MM.1S (cell line): ENCODE data around the gene SARNP.

Experiments used
- DNase-seq: peaks from one replicate; pipeline ENCODE4 v3.0.0-alpha.2; 2015
- H2AFZ ChIP-seq: fragments of 300-600 bp; sonication (generic); 2 replicates; pipeline ENCODE4 v1.6.0; 2016; ENCODE audit warnings: antibody characterized with exemption, low read length
- H3F3A ChIP-seq: fragments of 300-600 bp; sonication (generic); 2 replicates; pipeline ENCODE4 v1.6.1; 2016; ENCODE audit warnings: mild to moderate bottlenecking, antibody characterized with exemption, low read length, moderate library complexity, mixed read lengths; ENCODE audit not compliant: insufficient read depth
- H3K27ac ChIP-seq: fragments of 300-600 bp; sonication (generic); 2 replicates; pipeline ENCODE4 v1.5.1; 2016; ENCODE audit warnings: mild to moderate bottlenecking, low read length
- H3K27me3 ChIP-seq: fragments of 300-600 bp; sonication (generic); replicated peaks from 2 replicates; pipeline ENCODE4 v1.6.0; 2016; ENCODE audit warnings: low read length; ENCODE audit not compliant: insufficient read depth
- H3K36me3 ChIP-seq: fragments of 300-600 bp; sonication (generic); replicated peaks from 2 replicates; pipeline ENCODE4 v1.6.1; 2016; ENCODE audit warnings: mild to moderate bottlenecking, low read length, mixed read lengths; ENCODE audit not compliant: insufficient read depth
- H3K4me1 ChIP-seq: fragments of 300-600 bp; sonication (generic); 2 replicates; pipeline ENCODE4 v1.6.1; 2016; ENCODE audit warnings: low read length, mixed read lengths
- H3K4me2 ChIP-seq: fragments of 300-600 bp; sonication (generic); 2 replicates; pipeline ENCODE4 v1.6.0; 2016; ENCODE audit warnings: low read depth, low read length
- H3K4me3 ChIP-seq: fragments of 300-600 bp; sonication (generic); 2 replicates; pipeline ENCODE4 v1.5.1; 2016; ENCODE audit warnings: low read length, mixed read lengths
- H3K79me2 ChIP-seq: fragments of 300-600 bp; sonication (generic); 2 replicates; pipeline ENCODE4 v1.6.1; 2016; ENCODE audit warnings: mixed run types, low read length, mixed read lengths
- H3K9ac ChIP-seq: fragments of 300-600 bp; sonication (generic); 2 replicates; pipeline ENCODE4 v1.6.1; 2016; ENCODE audit warnings: low read length, mixed read lengths
- H3K9me2 ChIP-seq: fragments of 300-600 bp; sonication (generic); replicated peaks from 2 replicates; pipeline ENCODE4 v1.6.1; 2016; ENCODE audit warnings: mild to moderate bottlenecking, low read length, mixed read lengths; ENCODE audit not compliant: insufficient read depth
- H3K9me3 ChIP-seq: fragments of 300-600 bp; sonication (generic); replicated peaks from 2 replicates; pipeline ENCODE4 v1.6.1; 2016; ENCODE audit warnings: mild to moderate bottlenecking, low read length, mixed read lengths; ENCODE audit not compliant: insufficient read depth
- H4K20me1 ChIP-seq: fragments of 300-600 bp; sonication (generic); 2 replicates; pipeline ENCODE4 v1.6.1; 2016; ENCODE audit warnings: mild to moderate bottlenecking, low read length, moderate library complexity, mixed read lengths; ENCODE audit not compliant: insufficient read depth
- CTCF ChIP-seq: fragments of 300-600 bp; sonication (generic); IDR thresholded peaks from 2 replicates; pipeline ENCODE4 v1.5.1; 2016; ENCODE audit warnings: antibody characterized with exemption, low read length, mixed read lengths
- EZH2 ChIP-seq: fragments of 300-600 bp; sonication (generic); optimal IDR thresholded peaks from 2 replicates; pipeline ENCODE3; 2017; ENCODE audit warnings: low read depth, mild to moderate bottlenecking, antibody characterized with exemption, low read length, mixed read lengths
- EZH2phosphoT487 ChIP-seq: fragments of 300-600 bp; sonication (generic); IDR thresholded peaks from 2 replicates; pipeline ENCODE4 v1.6.1; 2018; ENCODE audit warnings: antibody characterized with exemption, low read length

SARNP gene

GRCh38 chr12:55795950-55796349, 21.6 kb downstream of the SARNP start:
- Histone ChIP-seq H3K4me3 (no peak overlapping the region), H3K79me2 (peaks cover 44% of the 10 kb centered on the region), H2AFZ (no peak overlapping the region), H3K9me3 (no peaks in the 10 kb centered on the region), H3K4me2 (no peak overlapping the region), H3K36me3 (peaks cover 11% of the 10 kb centered on the region; the same call in 1 of the 2 replicates), H3K27me3 (no peaks in the 10 kb centered on the region), H3K27ac (no peak overlapping the region), H3K9me2 (no peaks in the 10 kb centered on the region), H3F3A (no peaks in the 10 kb centered on the region), H3K9ac (no peak overlapping the region), H4K20me1 (no peaks in the 10 kb centered on the region), H3K4me1 (no peaks in the 10 kb centered on the region)
- TF ChIP-seq CTCF (no peak), EZH2 (no peak), EZH2phosphoT487 (no peak)
- no peak for DNase-seq

GRCh38 chr12:55789893-55790292, 27.6 kb downstream of the SARNP start:
- Histone ChIP-seq H3K4me3 (no peak overlapping the region), H3F3A (no peaks in the 10 kb centered on the region), H3K27ac (no peak overlapping the region), H3K36me3 (peaks cover 6% of the 10 kb centered on the region; the same call in 1 of the 2 replicates), H3K4me1 (no peaks in the 10 kb centered on the region), H2AFZ (no peak overlapping the region), H3K4me2 (no peak overlapping the region), H3K79me2 (peaks cover 18% of the 10 kb centered on the region), H3K9me3 (no peaks in the 10 kb centered on the region), H3K9me2 (no peaks in the 10 kb centered on the region), H4K20me1 (no peaks in the 10 kb centered on the region), H3K27me3 (no peaks in the 10 kb centered on the region), H3K9ac (no peak overlapping the region)
- no peak for TF ChIP-seq CTCF
- TF ChIP-seq EZH2phosphoT487: no peak
- no peak for TF ChIP-seq EZH2
- no peak for DNase-seq

- Histone ChIP-seq H4K20me1 (no peaks in the 10 kb centered on the region), H2AFZ (no peak overlapping the region), H3K9me2 (no peaks in the 10 kb centered on the region), H3K9me3 (no peaks in the 10 kb centered on the region), H3K27me3 (no peaks in the 10 kb centered on the region), H3K4me3 (no peak overlapping the region), H3K79me2 (peaks cover 19% of the 10 kb centered on the region), H3K4me2 (no peak overlapping the region), H3K9ac (no peak overlapping the region), H3K36me3 (peaks cover 6% of the 10 kb centered on the region; the same call in 1 of the 2 replicates), H3K27ac (no peak overlapping the region), H3F3A (no peaks in the 10 kb centered on the region), H3K4me1 (no peaks in the 10 kb centered on the region)
- TF ChIP-seq EZH2 (no peak), CTCF (no peak), EZH2phosphoT487 (no peak)
- no peak for DNase-seq
Measured at GRCh38 chr12:55789171-55789570, 28.4 kb downstream of the SARNP start.
